Hepatocyte (in vitro differentiated cells): Measurements from ENCODE around the gene SHANK3. TPM values are rescaled to one million over a fixed set of nuclear protein-coding genes. Genes with fewer than 3 reads are reported as not detected.

Source experiments
- DNase-seq: peaks from one replicate; pipeline ENCODE4 v3.0.0-alpha.2; 2016; ENCODE audit warnings: low spot score
- H2AFZ ChIP-seq: fragments of 200-600 bp; sonication (generic); 2 replicates; pipeline ENCODE4 v1.6.0; 2016; ENCODE audit warnings: antibody characterized with exemption, mild to moderate bottlenecking
- H3K27ac ChIP-seq: fragments of 200-600 bp; sonication (generic); 2 replicates; pipeline ENCODE4 v1.5.1; 2016; ENCODE audit warnings: mild to moderate bottlenecking
- H3K27me3 ChIP-seq: fragments of 200-600 bp; sonication (generic); 2 replicates; pipeline ENCODE4 v1.6.1; 2016
- H3K36me3 ChIP-seq: fragments of 200-600 bp; sonication (generic); replicated peaks from 2 replicates; pipeline ENCODE4 v1.5.1; 2016; ENCODE audit warnings: low read depth; ENCODE audit not compliant: insufficient read depth
- H3K4me1 ChIP-seq: fragments of 200-600 bp; sonication (generic); 2 replicates; pipeline ENCODE4 v1.5.1; 2016; ENCODE audit warnings: mild to moderate bottlenecking, moderate library complexity; ENCODE audit not compliant: insufficient read depth
- H3K4me2 ChIP-seq: fragments of 200-600 bp; sonication (generic); 2 replicates; pipeline ENCODE4 v1.6.0; 2016
- H3K4me3 ChIP-seq: fragments of 200-600 bp; sonication (generic); 2 replicates; pipeline ENCODE4 v1.5.1; 2016; ENCODE audit warnings: mild to moderate bottlenecking
- H3K79me2 ChIP-seq: fragments of 200-600 bp; sonication (generic); 2 replicates; pipeline ENCODE4 v1.6.0; 2017; ENCODE audit warnings: mild to moderate bottlenecking
- H3K9me2 ChIP-seq: fragments of 200-600 bp; sonication (generic); replicated peaks from 2 replicates; pipeline ENCODE4 v1.6.0; 2017; ENCODE audit warnings: mild to moderate bottlenecking; ENCODE audit not compliant: insufficient read depth
- H3K9me3 ChIP-seq: fragments of 200-600 bp; sonication (generic); 2 replicates; pipeline ENCODE4 v1.5.1; 2016; ENCODE audit warnings: low read depth, mild to moderate bottlenecking
- H4K20me1 ChIP-seq: fragments of 200-600 bp; sonication (generic); 2 replicates; pipeline ENCODE4 v1.6.0; 2016; ENCODE audit warnings: mild to moderate bottlenecking; ENCODE audit not compliant: insufficient read depth, poor library complexity, severe bottlenecking
- CTCF ChIP-seq: fragments of 200-600 bp; sonication (generic); IDR thresholded peaks from 2 replicates; pipeline ENCODE4 v1.5.1; 2016; ENCODE audit warnings: antibody characterized with exemption, mild to moderate bottlenecking; ENCODE audit not compliant: poor library complexity
- EZH2 ChIP-seq: fragments of 200-600 bp; sonication (generic); IDR thresholded peaks from 2 replicates; pipeline ENCODE4 v1.6.1; 2016; ENCODE audit warnings: antibody characterized with exemption, mild to moderate bottlenecking, borderline replicate concordance
- EZH2phosphoT487 ChIP-seq: fragments of 200-600 bp; sonication (generic); IDR thresholded peaks from one replicate; pipeline ENCODE4 v1.6.1; 2018; ENCODE audit warnings: antibody characterized with exemption, mild to moderate bottlenecking, low read depth, moderate library complexity; ENCODE audit not compliant: unreplicated experiment, severe bottlenecking
- WGBS: methylation state at CpG from one replicate; pipeline ENCODE4 v1.1.6; 2016; ENCODE audit warnings: low lambda C conversion rate; ENCODE audit errors: missing lambda C conversion rate; 5-methylcytosine and 5-hydroxymethylcytosine counted together
- polyA plus RNA-seq: library from polyadenylated mRNA; unstranded; fragments of >200 nt; fragmentation: Nextera tagmentation; extraction: Ambion mirVana; gene quantifications from 2 replicates; pipeline ENCODE4 v1.2.1, GENCODE V29; 2016
- total RNA-seq: library from RNA; depleted of rRNA; stranded (reverse); fragments of >200 nt; gene quantifications from 2 replicates; pipeline ENCODE4 v1.2.3, GENCODE V29; 2014

Gene SHANK3
- total and polyA plus RNA-seq, 2 experiments from 2014 or later, result 1.9 to 2.9 TPM

GRCh38 chr22:50708474-50708873 lies 35.9 kb downstream of the SHANK3 start:
- Histone ChIP-seq H3K9me2 (no peaks in the 10 kb centered on the region), H3K4me3 (no peak overlapping the region)
- no peak for TF ChIP-seq CTCF
- no peak for TF ChIP-seq EZH2
- no peak for TF ChIP-seq EZH2phosphoT487

DNA sequence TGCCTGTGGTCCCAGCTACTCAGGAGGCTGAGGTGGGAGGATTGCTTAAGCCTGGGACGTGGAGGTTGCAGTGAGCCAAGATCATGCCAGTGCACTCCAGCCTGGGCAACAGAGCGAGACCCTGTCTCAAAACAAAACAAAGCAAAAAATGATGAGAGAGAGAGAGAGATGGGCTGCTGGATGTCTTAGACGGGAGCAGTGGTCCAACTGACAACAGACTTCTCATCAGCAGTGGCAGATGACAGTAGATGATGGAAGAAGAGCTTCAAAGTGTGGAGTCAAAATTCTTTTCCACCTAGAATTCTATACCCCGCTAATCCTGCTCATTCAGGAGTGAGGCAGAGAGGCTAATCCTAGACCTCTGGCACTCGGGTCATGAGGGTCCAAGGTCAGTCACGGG lies 36.4 kb downstream of the SHANK3 start:
- H3K79me2 ChIP-seq, result no peaks in the 10 kb centered on the region
- H3K27me3 ChIP-seq, result no peaks in the 10 kb centered on the region
- no peak overlapping the region for H3K27ac ChIP-seq
- no peaks in the 10 kb centered on the region for H3K9me2 ChIP-seq
- no peak for DNase-seq
- H4K20me1 ChIP-seq, result no peaks in the 10 kb centered on the region
- no peaks in the 10 kb centered on the region for H3K9me3 ChIP-seq
- peaks cover 6% of the 10 kb centered on the region for H3K4me1 ChIP-seq
- H2AFZ ChIP-seq, result no peak overlapping the region
- H3K36me3 ChIP-seq, result no peaks in the 10 kb centered on the region
- no peak overlapping the region for H3K4me3 ChIP-seq
- H3K4me2 ChIP-seq, result no peak overlapping the region
- WGBS, result 89% methylated on average over 6 of the region's 6 CpGs
- TF ChIP-seq CTCF (no peak), EZH2phosphoT487 (no peak)

More at GRCh38 chr22:50708474-50708873, 35.9 kb downstream of the SHANK3 start:
- Histone ChIP-seq H2AFZ (no peak overlapping the region), H3K4me2 (no peak overlapping the region), H4K20me1 (no peaks in the 10 kb centered on the region), H3K4me1 (peaks cover 6% of the 10 kb centered on the region), H3K79me2 (no peaks in the 10 kb centered on the region), H3K36me3 (no peaks in the 10 kb centered on the region), H3K27ac (no peak overlapping the region), H3K27me3 (no peaks in the 10 kb centered on the region), H3K9me3 (no peaks in the 10 kb centered on the region)
- DNase-seq, result no peak
- WGBS, result 96% methylated on average over 3 of the region's 3 CpGs

DNA sequence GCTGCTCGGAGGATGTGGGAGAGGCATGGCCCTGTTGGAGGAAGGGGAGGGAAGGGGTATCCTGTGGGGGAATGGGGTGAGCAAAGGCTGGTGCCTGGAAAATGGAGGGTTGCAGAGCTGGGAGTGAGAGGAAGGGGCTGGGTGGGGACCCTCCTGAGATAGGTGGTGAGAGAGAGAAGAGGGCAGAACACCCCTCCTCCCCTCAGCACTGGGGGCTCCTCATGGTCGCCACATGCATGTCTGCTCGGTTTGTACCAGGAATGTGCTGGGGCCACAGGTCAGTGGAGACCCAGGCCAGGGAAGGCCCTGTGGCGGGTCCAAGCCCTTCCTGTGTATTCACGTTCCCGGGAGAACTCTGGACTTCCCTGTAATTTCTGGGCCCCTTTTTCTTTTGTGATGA lies 37.6 kb downstream of the SHANK3 start:
- Histone ChIP-seq H2AFZ (no peak overlapping the region), H3K79me2 (no peaks in the 10 kb centered on the region), H4K20me1 (no peaks in the 10 kb centered on the region), H3K4me1 (peaks cover 3% of the 10 kb centered on the region), H3K36me3 (no peaks in the 10 kb centered on the region), H3K9me3 (no peaks in the 10 kb centered on the region), H3K4me3 (no peak overlapping the region), H3K9me2 (no peaks in the 10 kb centered on the region), H3K27ac (no peak overlapping the region), H3K4me2 (no peak overlapping the region), H3K27me3 (no peaks in the 10 kb centered on the region)
- DNase-seq, result no peak
- TF ChIP-seq EZH2phosphoT487 (no peak), CTCF (no peak), EZH2 (no peak)
- WGBS, result 78% methylated on average over 5 of the region's 6 CpGs

GRCh38 chr22:50710886-50711285 lies 38.3 kb downstream of the SHANK3 start:
- H3K27ac ChIP-seq, result no peak overlapping the region
- H3K79me2 ChIP-seq, result no peaks in the 10 kb centered on the region
- TF ChIP-seq EZH2, result no peak
- no peak for TF ChIP-seq CTCF
- TF ChIP-seq EZH2phosphoT487, result no peak
- H3K27me3 ChIP-seq, result no peaks in the 10 kb centered on the region
- no peaks in the 10 kb centered on the region for H3K9me3 ChIP-seq
- no peak overlapping the region for H3K4me3 ChIP-seq
- no peak overlapping the region for H3K4me2 ChIP-seq
- H2AFZ ChIP-seq, result no peak overlapping the region
- 98% methylated on average over 25 of the region's 38 CpGs for WGBS
- no peaks in the 10 kb centered on the region for H3K4me1 ChIP-seq
- no peak for DNase-seq
- H3K36me3 ChIP-seq, result no peaks in the 10 kb centered on the region
- H4K20me1 ChIP-seq, result no peaks in the 10 kb centered on the region
- no peaks in the 10 kb centered on the region for H3K9me2 ChIP-seq
